K562 (cell line): ENCODE measurements around the gene TSPAN1. TPM values are rescaled to one million over a fixed set of nuclear protein-coding genes. Genes with fewer than 3 reads are reported as not detected.

Source experiments
- CBX2 ChIP-seq: fragments of 200-600 bp; sonication (generic); IDR thresholded peaks from one replicate; pipeline ENCODE4 v1.6.1; 2012; ENCODE audit warnings: mild to moderate bottlenecking, low read length, inconsistent platforms; ENCODE audit not compliant: insufficient read depth, poor library complexity, severe bottlenecking
- CGGBP1 ChIP-seq: fragments of 250-450 bp; sonication (Bioruptor Pico); IDR thresholded peaks from 2 replicates; pipeline ENCODE4 v1.9.0; 2021; ENCODE audit warnings: mild to moderate bottlenecking
- ELF1 ChIP-seq: fragments of 200-800 bp; sonication (Bioruptor generic); IDR thresholded peaks from 2 replicates; pipeline ENCODE4 v1.6.1; 2016; ENCODE audit warnings: missing genetic modification characterization, missing compliant biosample characterization
- FOXA3 ChIP-seq, 2 experiments: fragments of 450-650 bp in 1 of 2; sonication (generic) in 1 of 2; formaldehyde crosslinking; IDR thresholded peaks in 1 of 2; conservative IDR thresholded peaks in 1 of 2; 2 replicates each; pipeline versions ENCODE4 v1.4.0 to v1.8.0; 2020 to 2022; ENCODE audit warnings: mild to moderate bottlenecking in 2 of 2, missing genetic modification reagents in 1 of 2
- JUN ChIP-seq, 2 experiments: sonication (generic) in 1 of 2; formaldehyde crosslinking in 1 of 2; IDR thresholded peaks; 2 replicates each; pipeline versions ENCODE4 v1.6.1 to v1.8.0; 2012 to 2022; ENCODE audit warnings: borderline replicate concordance in 2 of 2, mild to moderate bottlenecking in 2 of 2, improper control_type of control experiment in 1 of 2, low read depth in 1 of 2, low read length in 1 of 2, missing genetic modification reagents in 1 of 2
- MCM5 ChIP-seq: fragments of 450-650 bp; IDR thresholded peaks from 2 replicates; pipeline ENCODE4 v1.6.1; 2016; ENCODE audit warnings: low read depth
- PRPF4 ChIP-seq: fragments of 200-400 bp; formaldehyde crosslinking; IDR thresholded peaks from one replicate; pipeline ENCODE4 v1.6.1; 2017; ENCODE audit warnings: low read length, low read depth, mild to moderate bottlenecking; ENCODE audit not compliant: insufficient read depth, poor library complexity, severe bottlenecking
- PURB ChIP-seq: sonication (generic); formaldehyde crosslinking; IDR thresholded peaks from 2 replicates; pipeline ENCODE4 v1.9.0; 2021; ENCODE audit warnings: low read depth, mild to moderate bottlenecking, missing genetic modification reagents
- SMAD4 ChIP-seq: fragments of 250-450 bp; sonication (Bioruptor Pico); conservative IDR thresholded peaks from 2 replicates; pipeline ENCODE4 v1.8.0; 2021; ENCODE audit warnings: inconsistent platforms, mild to moderate bottlenecking, moderate library complexity
- TAF7 ChIP-seq: fragments of 450-650 bp; IDR thresholded peaks from 2 replicates; pipeline ENCODE4 v1.6.1; 2016; ENCODE audit warnings: missing genetic modification characterization, missing compliant biosample characterization
- VEZF1 ChIP-seq: fragments of 200-800 bp; sonication (Bioruptor generic); IDR thresholded peaks from 2 replicates; pipeline ENCODE4 v1.6.1; 2017; ENCODE audit warnings: missing genetic modification characterization, missing compliant biosample characterization
- ZBTB26 ChIP-seq: fragments of 450-650 bp; formaldehyde crosslinking; IDR thresholded peaks from 2 replicates; pipeline ENCODE4 v1.4.0; 2022; ENCODE audit warnings: missing genetic modification characterization
- ZNF224 ChIP-seq: sonication (generic); formaldehyde crosslinking; IDR thresholded peaks from 2 replicates; pipeline ENCODE4 v1.8.0; 2022; ENCODE audit warnings: mild to moderate bottlenecking, missing genetic modification reagents
- ZNF407 ChIP-seq: fragments of 450-650 bp; IDR thresholded peaks from 2 replicates; pipeline ENCODE4 v1.6.1; 2016; ENCODE audit warnings: low read depth
- polyA plus RNA-seq, 8 experiments: library from polyadenylated mRNA; depleted of rRNA in 4 of 8; stranded (reverse) in 5 of 8; unstranded in 3 of 8; fragments of >200 nt; fragmentation: Nextera tagmentation in 2 of 8; fragmentation: Illumina TruSeq in 1 of 8; extraction: Ambion mirVana in 2 of 8; extraction: Trizol in 1 of 8; gene quantifications; 2 replicates each; pipeline versions ENCODE4 v1.2.1 to v1.2.3, GENCODE V29; 2011 to 2014; ENCODE audit warnings: inconsistent platforms in 1 of 8, missing spikeins in 1 of 8
- total RNA-seq, 7 experiments: library from RNA; depleted of rRNA in 6 of 7; stranded (reverse); fragments of >200 nt in 6 of 7; fragmentation: Illumina TruSeq in 2 of 7; extraction: Trizol in 2 of 7; gene quantifications; 2 replicates each; pipeline versions ENCODE4 v1.2.1 to v1.2.3, GENCODE V29; 2011 to 2021; ENCODE audit warnings: low replicate concordance in 1 of 7

Gene TSPAN1
- total and polyA plus RNA-seq, 9 of the 15 experiments (the other 6 are each of a cell fraction or from before 2014, with no cell fraction given): 0.58 TPM; not detected in 8

- TF ChIP-seq JUN (IDR thresholded peaks at IDR 0.05; ENCODE audit: borderline replicate concordance, low read depth, low read length) (no peak), JUN (CRISPR knock-in tag; IDR thresholded peaks at IDR 0.05; ENCODE audit: borderline replicate concordance) (no peak), ZNF224 (no peak), ZNF407 (no peak), CBX2 (no peak), TAF7 (0 out of 2 replicates have a peak, but pooled peaks have one; percentile 15), PRPF4 (no peak), VEZF1 (CRISPR knock-in tag) (peak; percentile 97), SMAD4 (CRISPR knock-in tag) (no peak; the same call in none of the 2 replicates), CGGBP1 (CRISPR knock-in tag) (peak; percentile 81; the same call in 1 of the 2 replicates), ZBTB26 (CRISPR knock-in tag) (no peak), MCM5 (no peak), PURB (no peak), FOXA3 (CRISPR knock-in tag; conservative IDR thresholded peaks at IDR 0.05 in 1 of 2, IDR thresholded peaks at IDR 0.05 in 1 of 2) (no peak; a peak in 1 of 4 replicates), ELF1 (no peak)
Measured at GRCh38 chr1:46197964-46198811, 23.3 kb downstream of the TSPAN1 start, which contains the start of gene POMGNT1 (continued).
